ENCODE data around the gene PLA2G6. TPM values are rescaled to one million over a fixed set of nuclear protein-coding genes. Genes with fewer than 3 reads are reported as not detected.

The PLA2G6 gene
- total and polyA plus RNA-seq, 2 of the 8 experiments (the other 6 are each of a cell fraction or from before 2014, with no cell fraction given): 13.2 to 21.0 TPM

GRCh38 chr22:38067761-38068360 is 113.8 kb downstream of the PLA2G6 start:
- Histone ChIP-seq H2BK15ac (ENCODE audit: low read length) (no peak overlapping the region), H4K91ac (replicated peaks; ENCODE audit: insufficient read length, low read length) (no peak overlapping the region), H3K4me3 (ENCODE audit: extremely low read depth in 1 of 4, insufficient read depth in 2 of 4, low read depth in 3 of 4, low read length in 4 of 4) (no peak overlapping the region), H3K4ac (replicated peaks; ENCODE audit: insufficient read length, low read depth, low read length) (no peak overlapping the region), H2BK20ac (ENCODE audit: low read length) (no peak overlapping the region), H3K79me1 (ENCODE audit: low read depth, low read length) (no peaks in the 10 kb centered on the region), H3K4me1 (replicated peaks in 1 of 4; ENCODE audit: control insufficient read depth in 3 of 4, insufficient read depth in 4 of 4, low read length in 3 of 4) (no peaks in the 10 kb centered on the region), H2AFZ (ENCODE audit: low read length) (no peak overlapping the region), H3K27ac (ENCODE audit: low read depth, low read length) (no peak overlapping the region), H4K5ac (ENCODE audit: insufficient read length, low read depth, low read length) (no peak overlapping the region), H3K56ac (replicated peaks; ENCODE audit: insufficient read length, low read depth, low read length) (no peak overlapping the region), H3K9ac (replicated peaks in 1 of 4; ENCODE audit: extremely low read depth in 1 of 4, low read depth in 3 of 4, low read length in 3 of 4) (no peak overlapping the region), H2BK5ac (ENCODE audit: low read depth, low read length) (no peak overlapping the region), H3K18ac (ENCODE audit: extremely low read depth, low read length) (no peak overlapping the region), H3K36me3 (ENCODE audit: control insufficient read depth in 2 of 4, insufficient read depth in 4 of 4, low read length in 3 of 4) (peaks cover 7 to 21% (median 14%) of the 10 kb centered on the region in 4 experiments; a peak in 7 of 8 replicates), H2BK12ac (ENCODE audit: low read depth, low read length) (no peak overlapping the region), H2BK120ac (replicated peaks; ENCODE audit: low read depth, low read length) (no peak overlapping the region), H3K79me2 (ENCODE audit: control insufficient read depth in 1 of 2, insufficient read depth in 2 of 2, low read length in 2 of 2) (no peaks in the 10 kb centered on the region), H4K20me1 (replicated peaks in 1 of 2; ENCODE audit: control insufficient read depth in 1 of 2, insufficient read depth in 2 of 2, low read length in 2 of 2) (peaks cover 0 to 4% of the 10 kb centered on the region in 2 experiments), H4K8ac (ENCODE audit: extremely low read depth, insufficient read depth, low read length) (no peak overlapping the region), H3K4me2 (ENCODE audit: insufficient read depth in 1 of 2, low read depth in 2 of 2, low read length in 2 of 2) (no peak overlapping the region), H3K9me3 (ENCODE audit: insufficient read depth in 2 of 2, low read depth in 1 of 2, low read length in 1 of 2) (no peaks in the 10 kb centered on the region), H3K23me2 (ENCODE audit: low read depth, low read length) (no peaks in the 10 kb centered on the region), H3K23ac (ENCODE audit: insufficient read length) (no peak overlapping the region), H2AK5ac (ENCODE audit: low read depth, low read length) (no peak overlapping the region), H3K14ac (ENCODE audit: insufficient read length) (no peak overlapping the region), H3K27me3 (replicated peaks in 1 of 4; ENCODE audit: control insufficient read depth in 3 of 4, extremely low read depth in 1 of 4, insufficient read depth in 3 of 4, low read length in 3 of 4) (no peaks in the 10 kb centered on the region)
- DNase-seq (ENCODE audit: low read depth in 1 of 2, low spot score in 2 of 2) (no peak), FAIRE-seq (no peak)
- WGBS, 2 experiments (ENCODE audit: extremely low coverage in 1 of 2, insufficient coverage in 1 of 2, insufficient read length in 1 of 2, insufficient replicate concordance in 2 of 2, low coverage in 1 of 2, low lambda C conversion rate in 2 of 2, missing lambda C conversion rate in 1 of 2): 93% methylated on average over 12 of the region's 13 CpGs; no CpG with 5 or more reads in 1 of the 2 experiments
- ChIA-PET POLR2A (ENCODE audit: partially characterized antibody) (interaction anchor here (0.6 to 2.0 kb wide), 8 partner anchors 10 to 247 kb away, joined by 3 to 5 read pairs (median 3); partner anchors contain the start of gene PICK1), CTCF (ENCODE audit: partially characterized antibody) (interaction anchor here (0.7 to 12.5 kb wide), 21 partner anchors 11 to 104 kb away, joined by 3 to 264 read pairs (median 5); partner anchors contain the start of gene PICK1)
- TF ChIP-seq BCL11A (IDR thresholded peaks at IDR 0.05; ENCODE audit: low read depth in 2 of 2, low read length in 2 of 2) (no peak), TBP (IDR thresholded peaks at IDR 0.05; ENCODE audit: low read depth, low read length) (no peak), SIRT6 (IDR thresholded peaks at IDR 0.05; ENCODE audit: low read length) (no peak), SIN3A (conservative IDR thresholded peaks at IDR 0.05 in 1 of 2, IDR thresholded peaks at IDR 0.05 in 1 of 2; ENCODE audit: low read depth in 1 of 2, low read length in 2 of 2) (no peak), POU5F1 (IDR thresholded peaks at IDR 0.05; ENCODE audit: low read depth, low read length) (no peak), JUN (IDR thresholded peaks at IDR 0.05; ENCODE audit: low read depth, low read length) (no peak), HDAC6 (IDR thresholded peaks at IDR 0.05; ENCODE audit: low read depth, low read length) (no peak), CHD2 (IDR thresholded peaks at IDR 0.05; ENCODE audit: low read length) (no peak), FOSL1 (IDR thresholded peaks at IDR 0.05; ENCODE audit: insufficient read depth, low read depth, low read length) (no peak), ATF2 (IDR thresholded peaks at IDR 0.05; ENCODE audit: low read length) (no peak), EGR1 (IDR thresholded peaks at IDR 0.05; ENCODE audit: borderline replicate concordance, low read depth, low read length) (no peak), TAF1 (IDR thresholded peaks at IDR 0.05; ENCODE audit: low read depth, low read length) (no peak), POLR2AphosphoS5 (IDR thresholded peaks at IDR 0.05; ENCODE audit: low read depth, low read length) (no peak)
